HL-60 (cell line): ENCODE results near the gene OR8B8.
"Not testable (repeated sequence)": the region's sequence is repeated elsewhere in the genome, so short reads cannot be mapped to it uniquely, and the experiment has no call there.

Source experiments
- DNase-seq, 2 experiments: peaks; one replicate each; pipeline ENCODE4 v3.0.0-alpha.2; 2010 to 2020; ENCODE audit warnings: low read depth in 1 of 2, low spot score in 1 of 2
- H3K27ac ChIP-seq: fragments of 250-450 bp; sonication (Bioruptor Pico); replicated peaks from 2 replicates; pipeline ENCODE4 v1.5.1; 2020; ENCODE audit warnings: mild to moderate bottlenecking, moderate library complexity
- H3K27me3 ChIP-seq: fragments of 250-450 bp; sonication (Bioruptor Pico); 2 replicates; pipeline ENCODE4 v1.5.1; 2021; ENCODE audit warnings: mild to moderate bottlenecking, moderate library complexity; ENCODE audit not compliant: insufficient read depth, poor library complexity, severe bottlenecking
- H3K4me3 ChIP-seq: replicated peaks from 2 replicates; pipeline ENCODE4 v1.5.1; 2011; ENCODE audit warnings: mild to moderate bottlenecking, control low read depth, low read length; ENCODE audit not compliant: insufficient read depth
- GABPA ChIP-seq: IDR thresholded peaks from 2 replicates; pipeline ENCODE4 v1.6.1; 2012; ENCODE audit warnings: low read depth
- POLR2AphosphoS5 ChIP-seq: IDR thresholded peaks from 2 replicates; pipeline ENCODE4 v1.6.1; 2012; ENCODE audit warnings: low read depth
- REST ChIP-seq: IDR thresholded peaks from 2 replicates; pipeline ENCODE4 v1.6.1; 2012; ENCODE audit warnings: low read depth; ENCODE audit not compliant: insufficient replicate concordance
- SPI1 ChIP-seq: IDR thresholded peaks from 2 replicates; pipeline ENCODE4 v1.6.1; 2012; ENCODE audit warnings: low read depth, mild to moderate bottlenecking, borderline replicate concordance
- TF ChIP-seq, protein P1 (sequence below): IDR thresholded peaks from one replicate; pipeline ENCODE4 v1.5.1; 2011; ENCODE audit warnings: low read length, control low read depth, inconsistent platforms; ENCODE audit not compliant: insufficient read depth

The OR8B8 gene

DNA sequence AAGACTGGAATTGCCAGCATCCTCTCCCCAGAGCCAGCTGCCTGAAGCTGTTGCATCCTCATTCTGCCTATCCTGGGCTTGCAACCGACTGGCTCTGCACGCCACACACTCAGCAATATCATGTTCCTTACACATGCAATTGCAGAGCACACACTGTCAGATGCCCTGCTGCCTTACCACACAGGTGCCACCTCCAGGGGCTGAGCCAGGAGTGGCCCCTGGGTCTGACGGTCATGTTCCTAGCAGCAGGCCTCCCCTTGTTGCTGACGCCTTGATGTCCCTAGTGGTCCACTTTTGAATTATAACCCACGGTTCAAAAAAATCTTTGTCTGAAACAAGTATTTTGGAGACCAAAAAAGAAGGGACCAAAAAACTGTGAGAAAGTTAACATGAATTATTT, 18.5 kb upstream of the OR8B8 start:
- no peak for TF ChIP-seq SPI1
- TF ChIP-seq, protein P1, sequence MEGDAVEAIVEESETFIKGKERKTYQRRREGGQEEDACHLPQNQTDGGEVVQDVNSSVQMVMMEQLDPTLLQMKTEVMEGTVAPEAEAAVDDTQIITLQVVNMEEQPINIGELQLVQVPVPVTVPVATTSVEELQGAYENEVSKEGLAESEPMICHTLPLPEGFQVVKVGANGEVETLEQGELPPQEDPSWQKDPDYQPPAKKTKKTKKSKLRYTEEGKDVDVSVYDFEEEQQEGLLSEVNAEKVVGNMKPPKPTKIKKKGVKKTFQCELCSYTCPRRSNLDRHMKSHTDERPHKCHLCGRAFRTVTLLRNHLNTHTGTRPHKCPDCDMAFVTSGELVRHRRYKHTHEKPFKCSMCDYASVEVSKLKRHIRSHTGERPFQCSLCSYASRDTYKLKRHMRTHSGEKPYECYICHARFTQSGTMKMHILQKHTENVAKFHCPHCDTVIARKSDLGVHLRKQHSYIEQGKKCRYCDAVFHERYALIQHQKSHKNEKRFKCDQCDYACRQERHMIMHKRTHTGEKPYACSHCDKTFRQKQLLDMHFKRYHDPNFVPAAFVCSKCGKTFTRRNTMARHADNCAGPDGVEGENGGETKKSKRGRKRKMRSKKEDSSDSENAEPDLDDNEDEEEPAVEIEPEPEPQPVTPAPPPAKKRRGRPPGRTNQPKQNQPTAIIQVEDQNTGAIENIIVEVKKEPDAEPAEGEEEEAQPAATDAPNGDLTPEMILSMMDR, result no peak
- no peak for TF ChIP-seq POLR2AphosphoS5
- no peak overlapping the region for H3K27ac ChIP-seq
- H3K27me3 ChIP-seq, result no peaks in the 10 kb centered on the region
- no peak for DNase-seq
- H3K4me3 ChIP-seq, result no peak overlapping the region

- no peak for DNase-seq
- Histone ChIP-seq H3K27ac (no peak overlapping the region), H3K4me3 (no peak overlapping the region), H3K27me3 (no peaks in the 10 kb centered on the region)
- no peak for TF ChIP-seq POLR2AphosphoS5
- no peak for TF ChIP-seq REST
- TF ChIP-seq, protein P1, result no peak
- no peak for TF ChIP-seq SPI1
- TF ChIP-seq GABPA, result no peak
Measured at GRCh38 chr11:124463324-124463723, 17.8 kb upstream of the OR8B8 start.

- no peak for DNase-seq
- Histone ChIP-seq H3K4me3 (no peak overlapping the region), H3K27me3 (no peaks in the 10 kb centered on the region), H3K27ac (no peak overlapping the region)
- peak; percentile 65; the same call in 1 of the 2 replicates for TF ChIP-seq SPI1
- TF ChIP-seq, protein P1, result no peak
Measured at GRCh38 chr11:124460459-124460858, 15.0 kb upstream of the OR8B8 start.

- H3K27ac ChIP-seq, H3K27me3 ChIP-seq, DNase-seq, H3K4me3 ChIP-seq: not testable (repeated sequence)
Measured at GRCh38 chr11:124459379-124459778, 13.9 kb upstream of the OR8B8 start.

- H3K4me3 ChIP-seq, result no peak overlapping the region
- no peak overlapping the region for H3K27ac ChIP-seq
- no peak for DNase-seq
- TF ChIP-seq REST, result no peak
- no peaks in the 10 kb centered on the region for H3K27me3 ChIP-seq
Measured at GRCh38 chr11:124454552-124454951, 9.1 kb upstream of the OR8B8 start.
